Stimulated activated effector memory CD8-positive, alpha-beta T cell treated with anti-CD3 and anti-CD28 coated beads, Interleukin-12 subunit alpha, Interleukin-12 subunit beta, amount 100 ng/mL, for 72 hours (primary cell): ENCODE results near the gene CDC42EP1.
A peak's percentile ranks its signal among the peaks of the same experiment; 100 is the strongest.
"Not testable (repeated sequence)": the region's sequence is repeated elsewhere in the genome, so short reads cannot be mapped to it uniquely, and the experiment has no call there.

Experiments used
- ATAC-seq: fragments of 150-1000 bp; cut with Tn5 transposase; 2 replicates; pipeline ENCODE4 v1.10.0; 2021
- DNase-seq, 2 donors: peaks; one replicate each; pipeline ENCODE4 v3.0.0; 2021 to 2022; ENCODE audit warnings: low spot score in 2 of 2
- H3K27ac Mint-ChIP-seq: one replicate; pipeline ENCODE4 v1.8.0; 2022; ENCODE audit warnings: mild to moderate bottlenecking, mixed read lengths
- H3K36me3 Mint-ChIP-seq: one replicate; pipeline ENCODE4 v1.8.0; 2022; ENCODE audit warnings: mild to moderate bottlenecking, mixed read lengths
- H3K4me1 Mint-ChIP-seq: one replicate; pipeline ENCODE4 v1.8.0; 2022; ENCODE audit warnings: mixed read lengths
- H3K4me3 Mint-ChIP-seq: one replicate; pipeline ENCODE4 v1.8.0; 2022; ENCODE audit warnings: mild to moderate bottlenecking, mixed read lengths
- H3K9me3 Mint-ChIP-seq: one replicate; pipeline ENCODE4 v1.8.0; 2022; ENCODE audit warnings: mixed read lengths

Gene CDC42EP1

GRCh38 chr22:37546437-37547250 is 13.6 kb upstream of the CDC42EP1 start:
- H3K27ac Mint-ChIP-seq: peak overlapping the region; percentile 81
- H3K4me3 Mint-ChIP-seq: no peak overlapping the region
- ATAC-seq: no peak
- peaks cover 22% of the 10 kb centered on the region for H3K4me1 Mint-ChIP-seq
- no peak for DNase-seq
- no peaks in the 10 kb centered on the region for H3K9me3 Mint-ChIP-seq
- no peaks in the 10 kb centered on the region for H3K36me3 Mint-ChIP-seq

- no peak overlapping the region for H3K4me3 Mint-ChIP-seq
These were observed 13.0 kb upstream of the CDC42EP1 start for GRCh38 chr22:37547251-37547741.

DNA sequence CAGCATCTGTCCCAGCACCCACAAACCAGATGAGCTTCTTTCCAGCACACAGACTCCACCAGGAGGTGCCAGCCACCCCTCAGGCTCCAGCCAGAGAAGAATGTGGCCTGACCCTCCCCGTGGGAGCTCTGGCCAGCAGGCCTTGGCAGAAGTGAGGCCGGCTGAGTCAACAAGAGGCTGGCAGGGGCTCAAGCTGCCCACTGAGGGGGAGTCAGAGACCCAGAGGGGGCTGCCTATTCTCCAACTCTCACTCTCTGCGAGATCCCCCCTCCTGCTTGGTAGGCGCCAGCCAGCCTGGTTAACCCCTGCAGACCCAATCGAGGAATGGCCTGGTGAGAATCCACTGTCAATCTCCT is 10.6 kb upstream of the CDC42EP1 start:
- ATAC-seq: no peak
- Mint-ChIP-seq H3K36me3 (no peaks in the 10 kb centered on the region), H3K4me3 (no peak overlapping the region)

More at GRCh38 chr22:37547251-37547741, 13.0 kb upstream of the CDC42EP1 start:
- no peaks in the 10 kb centered on the region for H3K9me3 Mint-ChIP-seq
- DNase-seq (no peak), ATAC-seq (no peak)
- H3K36me3 Mint-ChIP-seq: no peaks in the 10 kb centered on the region
- H3K27ac Mint-ChIP-seq: no peak overlapping the region
- peaks cover 15% of the 10 kb centered on the region for H3K4me1 Mint-ChIP-seq

GRCh38 chr22:37550921-37551320 is 9.4 kb upstream of the CDC42EP1 start:
- not testable (repeated sequence) for ATAC-seq

More for the DNA sequence above, 10.6 kb upstream of the CDC42EP1 start:
- DNase-seq: no peak
- Mint-ChIP-seq H3K4me1 (peaks cover 15% of the 10 kb centered on the region), H3K9me3 (no peaks in the 10 kb centered on the region), H3K27ac (no peak overlapping the region)

GRCh38 chr22:37551981-37552380 is 8.3 kb upstream of the CDC42EP1 start:
- no peaks in the 10 kb centered on the region for H3K36me3 Mint-ChIP-seq
- H3K27ac Mint-ChIP-seq: peak overlapping the region; percentile 73
- H3K9me3 Mint-ChIP-seq: no peaks in the 10 kb centered on the region
- ATAC-seq (no peak), DNase-seq (no peak)
- no peak overlapping the region for H3K4me3 Mint-ChIP-seq
- peaks cover 18% of the 10 kb centered on the region for H3K4me1 Mint-ChIP-seq

More at GRCh38 chr22:37550921-37551320, 9.4 kb upstream of the CDC42EP1 start:
- peak overlapping the region; percentile 73 for H3K27ac Mint-ChIP-seq
- not testable (repeated sequence) for H3K36me3 Mint-ChIP-seq, H3K4me3 Mint-ChIP-seq, H3K9me3 Mint-ChIP-seq, H3K4me1 Mint-ChIP-seq, DNase-seq

DNA sequence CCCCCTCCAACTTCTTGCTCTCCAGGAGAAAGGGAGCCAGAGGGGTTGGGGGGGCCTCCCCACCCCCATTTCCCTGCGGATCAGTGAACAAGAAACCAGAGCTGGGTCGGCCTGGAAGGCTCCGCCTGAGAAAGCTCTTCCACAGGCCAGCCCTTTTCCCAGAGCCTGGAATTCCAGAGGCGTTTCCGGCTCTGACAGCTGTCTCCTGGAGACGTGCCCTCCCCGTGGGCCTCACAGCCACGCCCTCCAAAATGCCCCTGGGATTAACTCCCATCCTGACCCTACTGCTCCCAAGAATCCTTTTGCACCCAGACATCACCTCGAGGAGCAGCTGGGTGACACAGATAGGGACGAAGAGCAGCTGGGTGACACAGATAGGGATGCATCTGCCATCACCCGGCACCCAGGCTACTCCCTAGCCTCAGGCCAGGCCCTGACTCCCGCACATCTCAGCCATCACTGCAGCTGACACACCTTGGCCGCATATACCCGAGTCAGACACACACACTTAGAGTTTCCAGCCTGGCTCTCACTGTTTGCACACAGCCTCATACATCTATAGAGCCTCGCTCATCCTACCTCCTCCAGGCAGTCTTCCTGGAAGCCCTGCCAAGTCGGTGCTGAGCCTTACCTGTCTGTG is 7.6 kb upstream of the CDC42EP1 start:
- Mint-ChIP-seq H3K27ac (peak overlapping the region; percentile 65), H3K4me3 (no peak overlapping the region), H3K9me3 (no peaks in the 10 kb centered on the region), H3K36me3 (no peaks in the 10 kb centered on the region), H3K4me1 (peaks cover 19% of the 10 kb centered on the region)
- no peak for DNase-seq
- ATAC-seq: no peak

DNA sequence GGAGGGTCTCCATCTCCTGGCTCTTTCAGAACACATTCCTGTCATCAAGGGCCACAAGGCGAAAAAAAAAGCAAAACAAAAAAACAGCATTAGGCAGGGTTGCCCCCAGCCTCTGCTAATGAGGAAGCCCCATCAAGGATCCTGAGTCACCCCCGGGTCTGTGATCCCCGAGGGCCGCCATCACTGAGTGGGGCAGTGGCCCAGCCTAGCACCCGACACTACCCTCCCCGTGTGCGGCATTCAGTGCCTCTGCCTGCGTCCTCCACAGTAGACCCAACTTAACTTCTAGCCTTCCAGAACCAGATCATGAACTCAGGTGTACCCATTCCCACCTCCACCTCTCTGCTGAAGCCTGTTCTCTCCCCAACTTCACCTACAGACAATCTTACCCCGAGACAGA is 6.6 kb upstream of the CDC42EP1 start:
- no peak for ATAC-seq

DNA sequence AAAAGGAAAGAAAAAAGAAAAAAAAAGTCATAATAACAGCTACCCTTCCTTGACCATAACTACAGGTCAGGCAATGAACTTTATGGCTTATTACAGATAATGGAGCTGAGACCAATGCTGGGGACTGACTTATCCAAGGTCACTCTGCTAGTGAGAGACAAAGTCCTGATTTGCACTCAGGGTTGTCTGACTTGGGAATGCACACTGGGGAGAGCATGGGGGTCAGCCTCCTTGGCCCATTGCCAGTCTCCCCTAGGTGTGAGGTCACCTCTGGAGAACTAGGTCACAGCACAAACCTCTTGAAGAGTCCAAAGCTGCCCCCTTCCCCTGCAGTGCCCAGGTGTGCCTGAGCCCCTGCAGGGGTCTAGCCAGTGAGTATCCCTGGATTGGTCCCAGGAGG is 5.3 kb upstream of the CDC42EP1 start:
- no peak for DNase-seq
- Mint-ChIP-seq H3K4me1 (peaks cover 19% of the 10 kb centered on the region), H3K36me3 (no peaks in the 10 kb centered on the region), H3K27ac (no peak overlapping the region), H3K4me3 (no peak overlapping the region), H3K9me3 (no peaks in the 10 kb centered on the region)
- no peak for ATAC-seq

More for the DNA sequence above, 6.6 kb upstream of the CDC42EP1 start:
- no peaks in the 10 kb centered on the region for H3K36me3 Mint-ChIP-seq
- no peaks in the 10 kb centered on the region for H3K9me3 Mint-ChIP-seq
- peaks cover 19% of the 10 kb centered on the region for H3K4me1 Mint-ChIP-seq
- DNase-seq: no peak
- H3K27ac Mint-ChIP-seq: peak overlapping the region; percentile 74
- H3K4me3 Mint-ChIP-seq: no peak overlapping the region

- no peak overlapping the region for H3K27ac Mint-ChIP-seq
- H3K36me3 Mint-ChIP-seq: peaks cover under 1% of the 10 kb centered on the region
- H3K4me1 Mint-ChIP-seq: peaks cover 26% of the 10 kb centered on the region
- H3K9me3 Mint-ChIP-seq: no peaks in the 10 kb centered on the region
- DNase-seq (no peak), ATAC-seq (no peak)
- H3K4me3 Mint-ChIP-seq: no peak overlapping the region
These were observed 3.6 kb upstream of the CDC42EP1 start for GRCh38 chr22:37556710-37557109.

- H3K27ac Mint-ChIP-seq: no peak overlapping the region
- no peak overlapping the region for H3K4me3 Mint-ChIP-seq
- no peaks in the 10 kb centered on the region for H3K9me3 Mint-ChIP-seq
- H3K4me1 Mint-ChIP-seq: peaks cover 33% of the 10 kb centered on the region
- H3K36me3 Mint-ChIP-seq: peaks cover 5% of the 10 kb centered on the region
- ATAC-seq: no peak
- DNase-seq: no peak
These were observed 2.8 kb upstream of the CDC42EP1 start for GRCh38 chr22:37557321-37558001.

- H3K4me1 Mint-ChIP-seq: peaks cover 38% of the 10 kb centered on the region
- H3K9me3 Mint-ChIP-seq: no peaks in the 10 kb centered on the region
- no peak for DNase-seq
- H3K27ac Mint-ChIP-seq: no peak overlapping the region
- H3K36me3 Mint-ChIP-seq: peaks cover 5% of the 10 kb centered on the region
- no peak overlapping the region for H3K4me3 Mint-ChIP-seq
- no peak for ATAC-seq
These were observed 1.5 kb upstream of the CDC42EP1 start for GRCh38 chr22:37558815-37559214.

DNA sequence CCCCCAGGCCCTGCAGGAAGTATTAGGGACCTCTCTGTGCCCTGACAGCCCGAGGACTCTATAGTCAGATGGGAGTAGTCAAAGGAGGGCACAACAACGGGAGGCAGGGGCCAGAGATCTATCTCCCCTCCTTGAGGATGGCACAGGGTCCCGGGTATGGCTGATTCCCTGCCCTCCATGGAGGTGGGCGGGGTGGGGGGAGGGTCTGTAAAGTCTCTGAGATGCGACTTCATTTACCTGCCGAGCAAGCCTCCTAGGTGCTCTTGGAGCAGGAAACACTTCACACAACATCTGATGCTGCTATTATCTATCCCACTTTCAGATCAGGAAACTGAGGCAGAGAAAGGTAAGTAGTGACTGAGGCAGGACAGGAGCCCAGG is 769 bp upstream of the CDC42EP1 start:
- ATAC-seq: no peak
- Mint-ChIP-seq H3K4me3 (peak overlapping the region; percentile 74), H3K36me3 (peaks cover 5% of the 10 kb centered on the region), H3K27ac (no peak overlapping the region), H3K4me1 (peaks cover 35% of the 10 kb centered on the region), H3K9me3 (no peaks in the 10 kb centered on the region)
- DNase-seq: no peak

GRCh38 chr22:37560608-37561211 is 430 bp downstream of the CDC42EP1 start:
- peak overlapping the region; percentile 74 for H3K4me3 Mint-ChIP-seq
- H3K9me3 Mint-ChIP-seq: no peaks in the 10 kb centered on the region
- H3K4me1 Mint-ChIP-seq: peaks cover 35% of the 10 kb centered on the region
- DNase-seq (no peak), ATAC-seq (no peak)
- H3K27ac Mint-ChIP-seq: no peak overlapping the region
- peaks cover 9% of the 10 kb centered on the region for H3K36me3 Mint-ChIP-seq

- DNase-seq: peak; percentile 83 to 94
- Mint-ChIP-seq H3K9me3 (no peaks in the 10 kb centered on the region), H3K36me3 (peaks cover 14% of the 10 kb centered on the region), H3K4me1 (peaks cover 35% of the 10 kb centered on the region), H3K4me3 (peak overlapping the region; percentile 74), H3K27ac (peak overlapping the region; percentile 68)
- peak; percentile 73 for ATAC-seq
These were observed 1.1 kb downstream of the CDC42EP1 start for GRCh38 chr22:37561212-37562048.
